Panc1 (cell line): ENCODE data around the gene ARHGEF2. TPM values are rescaled to one million over a fixed set of nuclear protein-coding genes. Genes with fewer than 3 reads are reported as not detected.
A peak's percentile ranks its signal among the peaks of the same experiment; 100 is the strongest.

Experiments
- ATAC-seq: fragments of 200-7000 bp; cut with Tn5 transposase; 2 replicates; pipeline ENCODE4 v1.9.1; 2020; ENCODE audit warnings: mild to moderate bottlenecking, moderate library complexity
- BruUV-seq: library from RNA; stranded (reverse); fragments of 400-500 nt; replicated peaks from 2 replicates; lab custom pipeline; 2021; lab: Mats Ljungman, UMichigan
- CTCF ChIA-PET: fragments of 300-600 bp; sonication (Branson Sonifier 250); formaldehyde crosslinking; loops from one replicate; lab custom pipeline; 2022; ENCODE audit warnings: antibody characterized with exemption; lab: Charles Lee
- POLR2A ChIA-PET: fragments of 300-600 bp; sonication (Branson Sonifier 250); formaldehyde crosslinking; loops from one replicate; lab custom pipeline; 2022; ENCODE audit warnings: antibody characterized with exemption; lab: Charles Lee
- DNase-seq: peaks from one replicate; pipeline ENCODE4 v3.0.0-alpha.2; 2010; ENCODE audit warnings: low read depth, low spot score
- H3K27ac ChIP-seq: 2 replicates; pipeline ENCODE4 v1.5.1; 2011; ENCODE audit warnings: mild to moderate bottlenecking, low read length, inconsistent platforms
- H3K27me3 ChIP-seq: fragments of 200-500 bp; sonication (Bioruptor generic); 2 replicates; pipeline ENCODE4 v1.6.0; 2014; ENCODE audit warnings: low read length, inconsistent platforms; ENCODE audit not compliant: control insufficient read depth, insufficient read depth
- H3K36me3 ChIP-seq: fragments of 200-500 bp; sonication (Bioruptor generic); 2 replicates; pipeline ENCODE4 v1.5.1; 2014; ENCODE audit warnings: inconsistent platforms, mild to moderate bottlenecking, low read length, moderate library complexity; ENCODE audit not compliant: control insufficient read depth, insufficient read depth
- H3K4me1 ChIP-seq: 2 replicates; pipeline ENCODE4 v1.5.1; 2011; ENCODE audit warnings: inconsistent platforms, mild to moderate bottlenecking, low read length, moderate library complexity; ENCODE audit not compliant: control insufficient read depth, insufficient read depth
- H3K4me3 ChIP-seq, 2 experiments: 2 replicates each; pipeline ENCODE4 v1.5.1; 2011 to 2012; ENCODE audit warnings: low read depth in 2 of 2, low read length in 2 of 2, mild to moderate bottlenecking in 2 of 2, inconsistent platforms in 1 of 2, moderate library complexity in 1 of 2
- H3K9me3 ChIP-seq: fragments of 200-500 bp; sonication (Bioruptor generic); 2 replicates; pipeline ENCODE4 v1.5.1; 2014; ENCODE audit warnings: low read depth, mild to moderate bottlenecking, inconsistent platforms, low read length, moderate library complexity; ENCODE audit not compliant: control insufficient read depth, insufficient read depth
- POLR2AphosphoS5 ChIP-seq: IDR thresholded peaks from 2 replicates; pipeline ENCODE4 v1.6.1; 2012; ENCODE audit warnings: mild to moderate bottlenecking, low read depth, low read length, moderate library complexity
- SIN3A ChIP-seq: IDR thresholded peaks from 2 replicates; pipeline ENCODE4 v1.6.1; 2012; ENCODE audit warnings: low read depth, mild to moderate bottlenecking, low read length, moderate library complexity, borderline replicate concordance; ENCODE audit not compliant: insufficient read depth
- TCF7L2 ChIP-seq: IDR thresholded peaks from 2 replicates; pipeline ENCODE4 v1.6.1; 2011; ENCODE audit warnings: mild to moderate bottlenecking, low read depth, low read length, inconsistent platforms
- in situ Hi-C: cut with HindIII; loops from 2 replicates; pipeline ENCODE4 v1.10.0; 2016; ENCODE audit warnings: low sequenced_read_pairs, low pct_unique_long_range_greater_than_20kb
- intact Hi-C: fragments of 100-400 bp; cut with micrococcal nuclease; formaldehyde crosslinking; loops from one replicate; pipeline ENCODE4 v1.10.0; 2022; ENCODE audit not compliant: unreplicated experiment
- total RNA-seq: library from RNA; stranded (reverse); gene quantifications from one replicate; pipeline ENCODE4 v1.2.1, GENCODE V29; 2021; ENCODE audit not compliant: unreplicated experiment
- TF ChIP-seq, protein P1 (sequence below): fragments of 450-650 bp; IDR thresholded peaks from 2 replicates; pipeline ENCODE4 v1.5.1; 2017; ENCODE audit warnings: mild to moderate bottlenecking
- TF ChIP-seq, protein P2 (sequence below), 2 experiments: IDR thresholded peaks; 2 replicates each; pipeline ENCODE4 v1.6.1; 2011 to 2012; ENCODE audit warnings: low read depth in 2 of 2, control low read depth in 1 of 2, low read length in 1 of 2, mild to moderate bottlenecking in 1 of 2, moderate library complexity in 1 of 2; ENCODE audit not compliant: insufficient read depth in 1 of 2

Gene ARHGEF2
- total RNA-seq, 1 experiment from 2014 or later = 87.0 TPM

DNA sequence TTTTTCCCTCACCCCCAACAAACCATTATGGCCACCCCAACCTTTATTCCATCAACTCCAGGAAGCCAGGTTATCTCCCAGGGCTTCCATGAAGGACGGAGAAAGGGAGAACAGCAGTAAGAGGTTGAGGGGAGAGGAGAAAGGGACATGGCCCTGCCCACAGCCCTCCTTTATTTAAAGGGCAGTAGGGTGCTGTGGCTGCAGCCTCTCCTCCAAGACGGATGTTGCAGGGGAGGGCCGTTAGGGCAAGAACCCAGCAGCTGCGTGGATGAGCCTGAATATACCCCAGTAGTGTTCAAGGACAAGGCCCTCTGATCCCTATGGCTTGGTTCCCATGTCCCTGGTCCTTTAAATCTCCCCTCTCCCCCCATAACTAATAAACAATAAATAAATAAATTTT lies 31.1 kb downstream of the ARHGEF2 start:
- POLR2A ChIA-PET = no interaction called here
- H3K36me3 ChIP-seq = peaks cover 16% of the 10 kb centered on the region
- peaks cover 52% of the 10 kb centered on the region for H3K4me1 ChIP-seq
- no peak for DNase-seq
- TF ChIP-seq, protein P1, sequence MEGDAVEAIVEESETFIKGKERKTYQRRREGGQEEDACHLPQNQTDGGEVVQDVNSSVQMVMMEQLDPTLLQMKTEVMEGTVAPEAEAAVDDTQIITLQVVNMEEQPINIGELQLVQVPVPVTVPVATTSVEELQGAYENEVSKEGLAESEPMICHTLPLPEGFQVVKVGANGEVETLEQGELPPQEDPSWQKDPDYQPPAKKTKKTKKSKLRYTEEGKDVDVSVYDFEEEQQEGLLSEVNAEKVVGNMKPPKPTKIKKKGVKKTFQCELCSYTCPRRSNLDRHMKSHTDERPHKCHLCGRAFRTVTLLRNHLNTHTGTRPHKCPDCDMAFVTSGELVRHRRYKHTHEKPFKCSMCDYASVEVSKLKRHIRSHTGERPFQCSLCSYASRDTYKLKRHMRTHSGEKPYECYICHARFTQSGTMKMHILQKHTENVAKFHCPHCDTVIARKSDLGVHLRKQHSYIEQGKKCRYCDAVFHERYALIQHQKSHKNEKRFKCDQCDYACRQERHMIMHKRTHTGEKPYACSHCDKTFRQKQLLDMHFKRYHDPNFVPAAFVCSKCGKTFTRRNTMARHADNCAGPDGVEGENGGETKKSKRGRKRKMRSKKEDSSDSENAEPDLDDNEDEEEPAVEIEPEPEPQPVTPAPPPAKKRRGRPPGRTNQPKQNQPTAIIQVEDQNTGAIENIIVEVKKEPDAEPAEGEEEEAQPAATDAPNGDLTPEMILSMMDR = no peak
- TF ChIP-seq POLR2AphosphoS5 (no peak), TCF7L2 (no peak), SIN3A (no peak)
- TF ChIP-seq, protein P2, sequence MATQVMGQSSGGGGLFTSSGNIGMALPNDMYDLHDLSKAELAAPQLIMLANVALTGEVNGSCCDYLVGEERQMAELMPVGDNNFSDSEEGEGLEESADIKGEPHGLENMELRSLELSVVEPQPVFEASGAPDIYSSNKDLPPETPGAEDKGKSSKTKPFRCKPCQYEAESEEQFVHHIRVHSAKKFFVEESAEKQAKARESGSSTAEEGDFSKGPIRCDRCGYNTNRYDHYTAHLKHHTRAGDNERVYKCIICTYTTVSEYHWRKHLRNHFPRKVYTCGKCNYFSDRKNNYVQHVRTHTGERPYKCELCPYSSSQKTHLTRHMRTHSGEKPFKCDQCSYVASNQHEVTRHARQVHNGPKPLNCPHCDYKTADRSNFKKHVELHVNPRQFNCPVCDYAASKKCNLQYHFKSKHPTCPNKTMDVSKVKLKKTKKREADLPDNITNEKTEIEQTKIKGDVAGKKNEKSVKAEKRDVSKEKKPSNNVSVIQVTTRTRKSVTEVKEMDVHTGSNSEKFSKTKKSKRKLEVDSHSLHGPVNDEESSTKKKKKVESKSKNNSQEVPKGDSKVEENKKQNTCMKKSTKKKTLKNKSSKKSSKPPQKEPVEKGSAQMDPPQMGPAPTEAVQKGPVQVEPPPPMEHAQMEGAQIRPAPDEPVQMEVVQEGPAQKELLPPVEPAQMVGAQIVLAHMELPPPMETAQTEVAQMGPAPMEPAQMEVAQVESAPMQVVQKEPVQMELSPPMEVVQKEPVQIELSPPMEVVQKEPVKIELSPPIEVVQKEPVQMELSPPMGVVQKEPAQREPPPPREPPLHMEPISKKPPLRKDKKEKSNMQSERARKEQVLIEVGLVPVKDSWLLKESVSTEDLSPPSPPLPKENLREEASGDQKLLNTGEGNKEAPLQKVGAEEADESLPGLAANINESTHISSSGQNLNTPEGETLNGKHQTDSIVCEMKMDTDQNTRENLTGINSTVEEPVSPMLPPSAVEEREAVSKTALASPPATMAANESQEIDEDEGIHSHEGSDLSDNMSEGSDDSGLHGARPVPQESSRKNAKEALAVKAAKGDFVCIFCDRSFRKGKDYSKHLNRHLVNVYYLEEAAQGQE (IDR thresholded peaks at IDR 0.05; ENCODE audit: insufficient read depth in 1 of 2, low read depth in 2 of 2, low read length in 1 of 2) = no peak
- in situ Hi-C loops = no loop called here
- no peaks in the 10 kb centered on the region for H3K27me3 ChIP-seq
- H3K27ac ChIP-seq = peak overlapping the region; percentile 99
- no peak overlapping the region for H3K4me3 ChIP-seq
- intact Hi-C loops = no loop called here
- BruUV-seq = no TSS peak
- no peaks in the 10 kb centered on the region for H3K9me3 ChIP-seq
- CTCF ChIA-PET = no interaction called here
- no peak for ATAC-seq

DNA sequence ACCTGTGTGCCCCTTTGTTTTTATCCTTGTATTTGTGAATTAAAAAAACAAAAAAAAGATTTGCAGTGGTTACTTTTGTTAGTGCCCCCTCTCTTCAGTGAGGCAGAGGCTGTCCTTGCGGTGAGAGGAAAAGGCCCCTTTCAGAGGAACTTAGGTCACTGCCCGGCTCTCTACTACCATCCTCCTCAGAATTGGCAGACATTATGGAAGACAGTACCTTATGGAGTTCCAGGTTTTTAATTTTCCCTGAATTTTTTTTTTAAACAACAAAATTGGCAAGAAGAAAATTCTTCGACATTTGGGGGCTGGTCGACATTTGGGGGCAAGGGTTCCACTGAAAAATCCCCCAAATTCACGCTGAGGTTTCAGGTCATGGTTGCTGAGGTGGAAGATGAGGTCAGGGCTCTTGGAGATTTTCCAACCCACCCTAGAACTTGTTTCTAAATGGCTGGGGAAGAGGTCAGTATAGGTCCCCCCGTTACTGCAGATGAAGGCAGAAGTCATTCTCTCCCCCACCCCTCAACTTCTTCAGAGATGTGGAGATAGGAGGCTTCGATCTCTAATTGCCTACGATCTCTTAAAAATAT lies 31.6 kb downstream of the ARHGEF2 start:
- H3K4me1 ChIP-seq = peaks cover 56% of the 10 kb centered on the region
- BruUV-seq = no TSS peak
- in situ Hi-C loops = no loop called here
- H3K4me3 ChIP-seq = no peak overlapping the region
- TF ChIP-seq, protein P2 (IDR thresholded peaks at IDR 0.05; ENCODE audit: insufficient read depth in 1 of 2, low read depth in 2 of 2, low read length in 1 of 2) = no peak
- TF ChIP-seq, protein P1 = no peak
- no peak for TF ChIP-seq TCF7L2
- TF ChIP-seq SIN3A = no peak
- TF ChIP-seq POLR2AphosphoS5 = no peak
- POLR2A ChIA-PET = no interaction called here
- ATAC-seq = no peak
- H3K36me3 ChIP-seq = peaks cover 10% of the 10 kb centered on the region
- no peaks in the 10 kb centered on the region for H3K9me3 ChIP-seq
- no peaks in the 10 kb centered on the region for H3K27me3 ChIP-seq
- CTCF ChIA-PET = no interaction called here
- DNase-seq = no peak
- H3K27ac ChIP-seq = peak overlapping the region; percentile 99
- intact Hi-C loops = no loop called here
